Type B pancreatic cell (in vitro differentiated cells): ENCODE measurements around the gene CBX2. TPM values are rescaled to one million over a fixed set of nuclear protein-coding genes. Genes with fewer than 3 reads are reported as not detected.
A peak's percentile ranks its signal among the peaks of the same experiment; 100 is the strongest.
"Not testable (repeated sequence)": the region's sequence is repeated elsewhere in the genome, so short reads cannot be mapped to it uniquely, and the experiment has no call there.

ENCODE experiments used
- DNase-seq: peaks from one replicate; pipeline ENCODE4 v3.0.0; 2021; ENCODE audit warnings: mixed read lengths; ENCODE audit not compliant: unreplicated experiment; ENCODE audit errors: extremely low spot score
- H3K27ac Mint-ChIP-seq: 2 replicates; pipeline ENCODE4 v1.8.0; 2021; ENCODE audit warnings: mild to moderate bottlenecking, mixed read lengths
- H3K27me3 Mint-ChIP-seq: 2 replicates; pipeline ENCODE4 v1.8.0; 2021; ENCODE audit warnings: mixed read lengths
- H3K36me3 Mint-ChIP-seq: 2 replicates; pipeline ENCODE4 v1.8.0; 2021; ENCODE audit warnings: mixed read lengths
- H3K4me1 Mint-ChIP-seq: one replicate; pipeline ENCODE4 v1.8.0; 2021; ENCODE audit warnings: mixed read lengths; ENCODE audit not compliant: unreplicated experiment
- H3K4me3 Mint-ChIP-seq: 2 replicates; pipeline ENCODE4 v1.8.0; 2021; ENCODE audit warnings: mild to moderate bottlenecking, mixed read lengths
- H3K9me3 Mint-ChIP-seq: 2 replicates; pipeline ENCODE4 v1.8.0; 2021; ENCODE audit warnings: mixed read lengths
- CTCF ChIP-seq: fragments of 200-600 bp; sonication (generic); conservative IDR thresholded peaks from 2 replicates; pipeline ENCODE4 v1.5.0; 2021; ENCODE audit warnings: antibody characterized with exemption, mild to moderate bottlenecking
- total RNA-seq: library from RNA; stranded (reverse); gene quantifications from 2 replicates; pipeline ENCODE4 v1.2.1, GENCODE V29; 2021; ENCODE audit warnings: low replicate concordance

The CBX2 gene
- total RNA-seq, 1 donor from 2014 or later: 72.0 TPM

GRCh38 chr17:79765708-79766107, 12.2 kb upstream of the CBX2 start:
- no peak for TF ChIP-seq CTCF
- no peaks in the 10 kb centered on the region for H3K4me1 Mint-ChIP-seq
- no peaks in the 10 kb centered on the region for H3K36me3 Mint-ChIP-seq
- H3K27me3 Mint-ChIP-seq: no peaks in the 10 kb centered on the region
- no peak overlapping the region for H3K4me3 Mint-ChIP-seq
- no peak overlapping the region for H3K27ac Mint-ChIP-seq
- H3K9me3 Mint-ChIP-seq: no peaks in the 10 kb centered on the region
- DNase-seq: no peak

DNA sequence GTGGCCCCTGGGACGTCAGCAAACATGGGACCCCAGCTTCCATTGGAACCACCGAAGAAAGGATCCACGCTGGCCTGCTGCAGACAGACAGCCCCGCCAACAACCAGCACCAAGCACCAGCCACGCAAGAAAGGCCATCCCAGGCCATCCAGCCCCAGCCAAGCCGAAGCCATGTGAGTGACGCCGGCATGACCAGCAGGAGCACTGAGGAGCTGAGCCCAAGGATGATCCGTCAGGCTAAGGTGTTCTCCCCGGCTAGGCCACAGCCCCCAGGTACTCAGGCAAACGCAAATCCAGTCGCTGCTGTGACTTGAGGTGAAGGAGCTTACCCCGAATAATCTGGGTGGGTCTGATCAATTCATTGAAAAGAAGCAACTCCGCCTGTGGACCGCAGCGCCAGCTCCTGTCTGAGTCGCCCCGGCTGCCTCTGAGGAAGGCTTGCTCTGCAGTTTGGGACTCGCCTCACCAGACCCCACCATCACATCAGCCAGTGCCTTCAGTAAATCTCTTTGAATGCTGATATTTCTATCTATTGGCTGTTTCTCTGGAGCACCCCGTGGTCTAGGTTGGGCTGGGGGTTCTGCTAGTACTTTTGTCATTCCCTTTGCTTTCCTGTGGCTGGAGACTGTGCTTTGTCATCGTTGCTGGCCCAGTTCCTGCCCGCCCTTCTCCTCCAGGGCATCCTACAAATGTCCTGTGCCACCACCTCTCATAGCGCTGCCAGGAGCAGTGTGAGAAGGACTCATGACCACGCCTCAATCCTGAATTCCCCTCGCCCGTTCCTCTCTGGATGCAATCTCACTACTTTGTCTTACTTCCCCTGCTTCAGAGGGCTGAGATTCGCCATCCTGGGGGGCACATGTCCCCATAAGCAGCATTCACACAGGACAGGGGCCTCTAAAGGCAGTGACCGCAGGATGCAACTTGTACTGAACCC, 8.1 kb upstream of the CBX2 start:
- no peak overlapping the region for H3K27ac Mint-ChIP-seq
- DNase-seq: no peak
- no peak overlapping the region for H3K4me3 Mint-ChIP-seq
- no peaks in the 10 kb centered on the region for H3K36me3 Mint-ChIP-seq
- peaks cover 12% of the 10 kb centered on the region for H3K27me3 Mint-ChIP-seq
- no peak for TF ChIP-seq CTCF
- H3K4me1 Mint-ChIP-seq: peaks cover 11% of the 10 kb centered on the region
- H3K9me3 Mint-ChIP-seq: no peaks in the 10 kb centered on the region

GRCh38 chr17:79771276-79771675, 6.7 kb upstream of the CBX2 start:
- H3K4me3 Mint-ChIP-seq: no peak overlapping the region
- H3K27ac Mint-ChIP-seq: no peak overlapping the region
- no peaks in the 10 kb centered on the region for H3K36me3 Mint-ChIP-seq
- H3K4me1 Mint-ChIP-seq: peaks cover 17% of the 10 kb centered on the region
- H3K27me3 Mint-ChIP-seq: peaks cover 15% of the 10 kb centered on the region
- DNase-seq: no peak
- no peak for TF ChIP-seq CTCF
- H3K9me3 Mint-ChIP-seq: no peaks in the 10 kb centered on the region

DNA sequence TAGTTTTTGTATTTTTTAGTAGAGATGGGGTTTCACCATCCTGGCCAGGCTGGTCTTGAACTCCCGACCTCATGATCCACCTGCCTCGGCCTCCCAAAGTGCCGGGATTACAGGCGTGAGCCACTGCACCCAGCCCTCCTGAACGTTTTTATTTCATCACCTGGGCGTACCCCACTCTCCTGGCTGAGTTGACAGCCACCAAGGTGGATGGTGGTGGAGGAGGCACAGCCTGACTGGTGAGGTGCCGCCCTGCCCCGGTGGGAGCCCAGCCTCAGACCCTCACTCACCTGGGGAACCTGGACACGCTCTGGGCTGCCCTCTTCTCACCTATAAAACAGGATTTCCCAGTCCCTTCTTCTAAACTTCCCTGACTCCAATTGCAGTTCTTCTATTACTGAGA, 5.2 kb upstream of the CBX2 start:
- not testable (repeated sequence) for H3K27ac Mint-ChIP-seq, H3K36me3 Mint-ChIP-seq, H3K4me3 Mint-ChIP-seq, DNase-seq, H3K9me3 Mint-ChIP-seq
- peaks cover 21% of the 10 kb centered on the region for H3K27me3 Mint-ChIP-seq
- H3K4me1 Mint-ChIP-seq: peaks cover 24% of the 10 kb centered on the region

GRCh38 chr17:79774561-79774975, 3.4 kb upstream of the CBX2 start:
- Mint-ChIP-seq H3K27me3 (peaks cover 21% of the 10 kb centered on the region), H3K4me1 (peaks cover 25% of the 10 kb centered on the region), H3K27ac (no peak overlapping the region), H3K9me3 (no peaks in the 10 kb centered on the region), H3K4me3 (no peak overlapping the region), H3K36me3 (no peaks in the 10 kb centered on the region)
- DNase-seq: no peak
- no peak for TF ChIP-seq CTCF

DNA sequence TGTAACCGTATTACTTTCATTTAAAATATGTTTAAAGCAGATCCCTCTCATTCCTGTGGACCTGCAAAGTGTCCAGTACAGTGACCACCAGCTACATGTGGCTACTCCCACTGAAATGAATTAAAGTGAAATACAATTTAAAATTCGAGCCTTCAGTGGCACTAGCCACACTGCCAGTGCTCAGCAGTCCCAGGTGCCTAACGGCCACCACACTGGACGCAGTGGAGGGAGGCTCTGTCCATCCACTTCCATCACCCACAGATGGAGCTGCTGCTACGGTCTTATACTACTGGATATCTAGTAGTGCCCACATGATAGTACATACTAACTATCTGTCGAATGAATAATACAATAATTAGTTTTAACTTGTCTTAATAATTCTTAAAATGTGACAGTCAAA, 2.3 kb upstream of the CBX2 start:
- Mint-ChIP-seq H3K4me3 (peak overlapping the region; percentile 44), H3K4me1 (peaks cover 35% of the 10 kb centered on the region), H3K36me3 (peaks cover 11% of the 10 kb centered on the region), H3K9me3 (no peaks in the 10 kb centered on the region), H3K27ac (no peak overlapping the region), H3K27me3 (peaks cover 21% of the 10 kb centered on the region)
- TF ChIP-seq CTCF: no peak
- no peak for DNase-seq
